ENCODE data around the gene B3GALNT2.
"Not testable (repeated sequence)": the region's sequence is repeated elsewhere in the genome, so short reads cannot be mapped to it uniquely, and the experiment has no call there.

The B3GALNT2 gene

DNA sequence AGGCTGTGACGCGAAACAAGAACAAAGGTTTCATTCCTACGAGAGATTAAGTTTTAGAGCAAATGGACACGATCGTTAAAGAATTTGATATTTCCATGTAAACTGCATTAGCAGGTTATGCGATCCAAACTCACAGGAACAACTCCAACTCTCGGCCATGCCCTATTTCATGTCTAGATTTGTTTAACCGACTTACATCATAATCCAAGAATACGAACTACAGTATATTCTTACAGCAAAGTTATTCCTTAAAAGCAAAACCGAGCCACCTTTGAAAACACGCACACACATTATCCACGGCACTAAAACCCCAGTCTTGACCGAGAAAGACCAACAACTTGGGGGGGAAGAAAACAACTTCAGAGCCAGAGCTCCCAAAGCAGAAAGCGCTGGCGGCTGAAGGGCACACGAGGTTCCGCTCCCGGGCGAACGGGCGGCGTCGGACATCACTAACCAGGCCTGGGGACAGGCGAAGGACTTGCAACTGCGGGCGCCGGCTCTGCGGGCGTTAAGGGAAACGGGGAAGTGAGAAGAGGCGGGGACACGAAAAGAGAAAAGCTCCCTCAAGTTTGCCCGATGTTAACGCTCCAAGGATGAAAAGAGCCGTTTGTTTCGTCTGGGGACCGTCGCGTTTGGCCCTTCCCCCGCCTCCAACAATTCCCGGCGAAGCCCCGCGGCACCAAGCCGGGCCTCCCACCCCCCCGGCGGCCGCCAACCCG lies 690 bp downstream of the B3GALNT2 start:
- DNase-seq, result peak; percentile 85

DNA sequence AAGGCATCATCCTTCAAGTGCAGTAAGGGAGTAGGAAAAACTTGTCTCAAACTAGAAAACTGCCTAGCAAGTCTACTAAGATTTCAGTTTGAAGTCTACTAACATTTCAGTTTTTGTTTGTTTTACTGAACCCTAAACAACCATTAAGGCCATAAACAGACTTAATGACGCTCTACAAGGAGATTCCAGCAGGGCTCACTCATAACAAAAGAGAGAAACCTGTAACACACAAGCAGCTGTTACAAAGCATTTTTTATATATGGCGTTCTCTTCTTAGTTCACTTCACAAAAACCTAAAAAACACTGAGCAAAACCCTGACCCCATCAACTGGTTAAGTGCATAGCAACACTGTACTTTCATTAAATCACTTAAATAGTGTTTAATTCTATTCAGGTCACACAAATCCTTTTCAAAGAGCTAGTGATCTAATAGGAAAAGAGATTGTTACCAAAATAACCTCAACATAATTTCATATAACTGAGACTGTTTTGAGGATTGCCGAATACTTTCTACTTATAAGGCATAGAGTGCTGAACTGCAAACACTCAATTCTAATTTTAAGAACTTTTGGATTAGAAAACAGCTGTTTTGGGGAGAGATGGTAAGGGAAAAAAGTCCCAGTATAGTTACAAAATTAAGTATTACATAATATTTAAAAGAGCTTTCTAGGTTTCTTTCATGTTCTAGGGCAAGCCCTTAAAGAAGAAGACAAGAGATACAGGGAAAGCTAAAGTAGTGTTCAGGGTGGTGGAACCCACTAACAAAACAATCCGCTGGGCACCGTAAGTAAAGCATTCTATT lies 1.4 kb downstream of the B3GALNT2 start:
- no peak for DNase-seq

- DNase-seq, result no peak
These were observed 3.2 kb downstream of the B3GALNT2 start for GRCh38 chr1:235500971-235501540.

GRCh38 chr1:235495551-235495950 lies 8.7 kb downstream of the B3GALNT2 start:
- DNase-seq, result no peak

GRCh38 chr1:235495030-235495429 lies 9.2 kb downstream of the B3GALNT2 start:
- DNase-seq, result no peak

GRCh38 chr1:235494531-235494930 lies 9.7 kb downstream of the B3GALNT2 start:
- DNase-seq, result no peak

DNA sequence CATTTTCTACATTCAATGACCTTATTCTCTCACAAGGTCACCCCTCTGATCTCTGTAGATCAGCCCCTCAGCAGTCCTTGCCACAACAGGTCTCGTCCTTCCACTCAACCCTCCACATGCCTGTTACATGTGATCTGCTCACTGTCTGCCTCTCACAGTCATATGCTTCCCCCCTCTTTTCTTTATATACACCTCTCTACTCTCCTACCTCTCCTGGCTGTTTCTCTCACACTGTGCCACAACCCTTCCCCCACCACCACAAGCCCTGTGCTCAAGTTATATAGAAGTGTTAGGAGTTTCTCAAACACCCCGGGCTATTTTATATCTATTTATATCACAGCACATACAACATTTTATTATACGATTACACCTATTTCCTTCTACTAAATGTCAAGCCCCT lies 12.6 kb downstream of the B3GALNT2 start:
- no peak for DNase-seq

- DNase-seq, result no peak
These were observed 17.9 kb downstream of the B3GALNT2 start for GRCh38 chr1:235486321-235486720.

DNA sequence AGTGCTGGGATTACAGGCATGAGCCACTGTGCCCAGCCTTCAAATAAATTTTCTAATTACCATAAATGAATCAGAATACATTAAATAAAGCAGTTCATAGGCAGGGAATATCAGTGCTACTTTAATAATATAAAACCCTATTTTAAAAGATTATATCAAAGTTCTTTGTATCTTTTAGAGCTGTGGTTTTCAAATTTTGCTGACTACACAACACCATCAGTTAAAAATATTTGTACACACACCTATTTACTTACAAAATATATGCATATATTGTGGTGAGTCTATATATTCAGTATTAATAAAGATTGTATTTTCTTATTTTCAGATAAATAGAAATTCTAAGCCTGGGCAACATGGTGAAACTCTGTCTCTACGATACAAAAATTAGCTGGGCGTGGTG lies 18.7 kb downstream of the B3GALNT2 start:
- DNase-seq, result no peak

GRCh38 chr1:235483090-235483489 lies 21.2 kb downstream of the B3GALNT2 start:
- no peak for DNase-seq

DNA sequence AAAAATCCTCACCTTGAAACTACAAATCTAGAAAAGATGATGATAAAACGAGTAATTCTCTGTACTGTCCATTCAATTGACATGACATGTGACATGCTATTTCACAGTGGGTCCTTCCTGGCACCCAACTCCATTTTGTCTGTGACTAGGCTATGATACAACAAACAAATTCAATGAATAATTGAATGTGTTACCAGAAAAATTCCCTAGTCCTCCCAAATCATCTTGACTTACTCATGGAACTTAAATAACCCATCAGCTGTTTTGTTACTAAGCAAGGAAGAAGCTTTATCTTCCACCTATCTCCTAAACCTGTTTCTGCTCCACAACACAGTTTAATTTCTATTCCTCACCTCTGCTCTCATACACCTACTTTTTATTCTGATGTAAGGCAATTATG lies 30.4 kb downstream of the B3GALNT2 start:
- no peak for DNase-seq

GRCh38 chr1:235470741-235471439 lies 33.4 kb downstream of the B3GALNT2 start:
- no peak for DNase-seq

- not testable (repeated sequence) for DNase-seq
These were observed 34.4 kb downstream of the B3GALNT2 start for GRCh38 chr1:235469897-235470296.

DNA sequence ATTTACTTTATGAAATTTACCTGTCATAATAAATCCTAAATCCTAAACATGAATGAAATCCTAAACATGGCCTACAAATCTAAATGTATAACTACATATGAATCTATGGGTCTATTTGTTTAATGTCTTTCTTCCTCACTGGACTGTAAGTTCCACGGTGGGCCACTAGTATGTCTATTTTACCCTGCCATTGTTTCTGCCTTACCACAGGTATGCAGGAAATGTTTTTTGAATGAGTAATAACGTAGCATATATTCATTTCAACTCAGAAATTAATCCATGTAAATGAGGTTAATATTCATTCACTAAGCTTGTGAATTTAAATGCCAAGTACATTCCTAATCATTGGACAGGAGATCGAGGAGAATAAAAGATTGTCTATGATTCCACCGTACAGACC lies 35.3 kb downstream of the B3GALNT2 start:
- DNase-seq, result no peak

DNA sequence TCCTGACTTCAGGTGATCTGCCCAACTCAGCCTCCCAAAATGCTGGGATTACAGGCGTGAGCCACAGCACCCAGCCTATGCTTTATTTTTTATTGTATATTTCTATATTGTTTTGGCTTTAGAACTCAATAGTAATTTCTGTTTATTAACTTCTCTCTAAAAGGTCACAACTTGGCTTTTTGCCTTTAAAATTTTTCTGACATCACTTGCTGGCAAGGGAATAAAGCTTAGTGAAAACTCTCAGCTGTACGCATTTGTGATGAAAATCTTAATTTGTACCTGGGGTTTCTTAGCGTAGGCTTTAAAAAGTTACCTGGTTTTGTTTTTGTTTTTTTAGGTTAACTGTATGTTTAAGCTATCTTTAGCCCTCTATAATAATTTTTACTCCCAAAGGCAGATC lies 36.2 kb downstream of the B3GALNT2 start:
- DNase-seq, result no peak

- no peak for DNase-seq
These were observed 39.2 kb downstream of the B3GALNT2 start for GRCh38 chr1:235465066-235465465.

DNA sequence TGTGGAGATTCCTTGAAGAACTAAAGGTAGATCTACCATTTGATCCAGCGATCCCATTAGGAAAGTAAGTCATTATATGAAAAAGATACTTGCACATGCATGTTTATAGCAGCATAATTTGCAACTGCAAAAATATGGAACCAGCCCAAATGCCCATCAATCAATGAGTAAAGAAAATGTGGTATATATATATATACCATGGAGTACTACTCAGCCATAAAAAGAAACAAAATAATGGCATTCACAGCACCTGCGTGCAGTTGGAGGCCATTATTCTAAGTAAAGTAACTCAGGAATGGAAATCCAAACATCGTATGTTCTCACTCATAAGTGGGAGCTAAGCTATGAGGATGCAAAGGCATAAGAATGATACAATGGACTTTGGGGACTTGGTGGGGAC lies 41.4 kb downstream of the B3GALNT2 start:
- DNase-seq, result not testable (repeated sequence)

- no peak for DNase-seq
These were observed 42.3 kb downstream of the B3GALNT2 start for GRCh38 chr1:235461954-235462353.

- DNase-seq, result no peak
These were observed 43.5 kb downstream of the B3GALNT2 start for GRCh38 chr1:235460770-235461169.

- DNase-seq, result not testable (repeated sequence)
These were observed 46.4 kb downstream of the B3GALNT2 start for GRCh38 chr1:235457856-235458255.

DNA sequence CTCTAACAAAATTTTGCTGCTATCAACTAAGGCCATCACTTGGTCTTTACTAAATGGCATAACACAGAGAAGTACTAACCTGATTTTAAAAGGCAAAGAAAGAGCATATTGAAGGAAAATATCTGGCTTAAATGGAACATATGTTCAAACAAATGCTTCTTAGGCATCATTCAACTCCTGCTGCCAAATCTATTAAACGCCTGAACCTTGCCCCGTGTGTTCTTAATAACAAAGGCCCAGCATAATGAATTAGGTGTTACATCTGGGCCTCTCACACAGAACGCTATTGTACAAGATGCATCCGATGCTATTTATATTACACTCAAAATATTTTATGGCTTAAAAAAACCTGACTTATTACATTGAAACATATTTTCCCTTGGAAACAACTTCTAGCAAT lies 48.4 kb downstream of the B3GALNT2 start:
- DNase-seq, result no peak

GRCh38 chr1:235455097-235455496 lies 49.2 kb downstream of the B3GALNT2 start:
- DNase-seq, result no peak

DNA sequence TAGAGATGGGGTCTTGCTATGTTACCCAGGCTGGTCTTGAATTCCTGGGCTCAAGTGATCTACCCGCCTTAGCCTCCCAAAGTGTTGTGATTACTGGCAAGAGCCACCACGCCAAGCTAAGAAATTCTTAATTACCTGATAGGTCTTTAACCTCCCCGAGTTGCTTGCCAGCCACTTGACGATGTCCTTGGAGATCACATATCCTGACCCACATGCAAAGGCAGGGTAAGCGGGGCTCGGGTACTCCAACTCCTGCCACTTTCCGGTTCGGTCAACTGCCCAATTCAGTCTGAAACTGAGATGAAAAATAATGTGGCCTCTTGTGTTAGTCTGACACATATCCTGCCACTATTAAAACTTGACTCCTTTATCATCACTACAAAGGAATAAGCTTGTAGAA lies 50.2 kb downstream of the B3GALNT2 start:
- DNase-seq, result no peak

All from retina (tissue), 1 donor.